Type B pancreatic cell (in vitro differentiated cells): ENCODE measurements around the gene CPNE9. TPM values are rescaled to one million over a fixed set of nuclear protein-coding genes. Genes with fewer than 3 reads are reported as not detected.

Experiments
- DNase-seq: peaks from one replicate; pipeline ENCODE4 v3.0.0; 2021; ENCODE audit warnings: mixed read lengths; ENCODE audit not compliant: unreplicated experiment; ENCODE audit errors: extremely low spot score
- H3K27ac Mint-ChIP-seq: 2 replicates; pipeline ENCODE4 v1.8.0; 2021; ENCODE audit warnings: mild to moderate bottlenecking, mixed read lengths
- H3K27me3 Mint-ChIP-seq: 2 replicates; pipeline ENCODE4 v1.8.0; 2021; ENCODE audit warnings: mixed read lengths
- H3K36me3 Mint-ChIP-seq: 2 replicates; pipeline ENCODE4 v1.8.0; 2021; ENCODE audit warnings: mixed read lengths
- H3K4me1 Mint-ChIP-seq: one replicate; pipeline ENCODE4 v1.8.0; 2021; ENCODE audit warnings: mixed read lengths; ENCODE audit not compliant: unreplicated experiment
- H3K4me3 Mint-ChIP-seq: 2 replicates; pipeline ENCODE4 v1.8.0; 2021; ENCODE audit warnings: mild to moderate bottlenecking, mixed read lengths
- H3K9me3 Mint-ChIP-seq: 2 replicates; pipeline ENCODE4 v1.8.0; 2021; ENCODE audit warnings: mixed read lengths
- total RNA-seq: library from RNA; stranded (reverse); gene quantifications from 2 replicates; pipeline ENCODE4 v1.2.1, GENCODE V29; 2021; ENCODE audit warnings: low replicate concordance
- TF ChIP-seq, protein P1 (sequence below): fragments of 200-600 bp; sonication (generic); conservative IDR thresholded peaks from 2 replicates; pipeline ENCODE4 v1.5.0; 2021; ENCODE audit warnings: antibody characterized with exemption, mild to moderate bottlenecking

Gene CPNE9
- total RNA-seq, 1 donor from 2014 or later: 0.34 TPM

DNA sequence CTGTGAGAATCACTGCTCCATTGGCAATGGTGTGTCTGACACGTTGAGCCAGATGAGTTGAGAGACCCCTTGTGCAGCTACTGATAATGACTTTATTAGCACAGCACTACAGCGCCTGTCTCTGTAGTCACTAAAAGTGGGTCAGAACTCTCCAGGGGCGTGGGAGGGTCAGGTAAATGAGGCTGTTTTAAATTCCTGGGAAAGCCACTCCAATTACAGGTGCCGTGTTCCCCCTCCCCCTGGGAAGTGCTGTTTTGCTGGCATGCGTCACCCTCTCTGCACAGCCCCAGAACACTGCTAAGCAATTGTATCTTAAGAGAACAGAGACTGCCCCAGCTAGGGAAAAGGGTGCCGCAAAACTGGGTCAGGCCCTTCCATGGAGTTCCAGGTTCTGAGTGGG, 21.5 kb upstream of the CPNE9 start:
- Mint-ChIP-seq H3K4me3 (no peak overlapping the region), H3K9me3 (no peaks in the 10 kb centered on the region), H3K27me3 (no peaks in the 10 kb centered on the region), H3K36me3 (peaks cover 17% of the 10 kb centered on the region), H3K4me1 (no peaks in the 10 kb centered on the region), H3K27ac (no peak overlapping the region)
- no peak for DNase-seq
- TF ChIP-seq, protein P1, sequence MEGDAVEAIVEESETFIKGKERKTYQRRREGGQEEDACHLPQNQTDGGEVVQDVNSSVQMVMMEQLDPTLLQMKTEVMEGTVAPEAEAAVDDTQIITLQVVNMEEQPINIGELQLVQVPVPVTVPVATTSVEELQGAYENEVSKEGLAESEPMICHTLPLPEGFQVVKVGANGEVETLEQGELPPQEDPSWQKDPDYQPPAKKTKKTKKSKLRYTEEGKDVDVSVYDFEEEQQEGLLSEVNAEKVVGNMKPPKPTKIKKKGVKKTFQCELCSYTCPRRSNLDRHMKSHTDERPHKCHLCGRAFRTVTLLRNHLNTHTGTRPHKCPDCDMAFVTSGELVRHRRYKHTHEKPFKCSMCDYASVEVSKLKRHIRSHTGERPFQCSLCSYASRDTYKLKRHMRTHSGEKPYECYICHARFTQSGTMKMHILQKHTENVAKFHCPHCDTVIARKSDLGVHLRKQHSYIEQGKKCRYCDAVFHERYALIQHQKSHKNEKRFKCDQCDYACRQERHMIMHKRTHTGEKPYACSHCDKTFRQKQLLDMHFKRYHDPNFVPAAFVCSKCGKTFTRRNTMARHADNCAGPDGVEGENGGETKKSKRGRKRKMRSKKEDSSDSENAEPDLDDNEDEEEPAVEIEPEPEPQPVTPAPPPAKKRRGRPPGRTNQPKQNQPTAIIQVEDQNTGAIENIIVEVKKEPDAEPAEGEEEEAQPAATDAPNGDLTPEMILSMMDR: no peak

DNA sequence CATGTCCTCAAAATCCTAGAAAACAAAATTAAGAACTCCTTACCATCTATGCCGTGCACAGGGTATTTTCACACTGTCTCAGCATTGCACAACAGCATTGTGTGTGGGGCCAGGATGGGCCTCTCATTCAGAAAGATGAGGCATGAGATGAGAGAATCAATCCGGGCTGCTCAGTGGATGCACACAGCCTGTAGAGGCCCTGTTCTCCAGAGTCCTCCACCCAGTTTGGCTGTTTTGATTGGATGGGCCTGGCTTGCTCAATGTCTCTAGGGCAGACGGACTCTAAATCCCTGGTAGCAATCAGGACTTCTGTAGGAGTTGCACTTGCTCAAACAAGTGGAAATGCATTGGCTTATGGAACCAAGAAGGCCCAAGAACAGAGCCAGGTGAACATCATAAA, 20.2 kb upstream of the CPNE9 start:
- no peak overlapping the region for H3K27ac Mint-ChIP-seq
- H3K9me3 Mint-ChIP-seq: no peaks in the 10 kb centered on the region
- no peaks in the 10 kb centered on the region for H3K4me1 Mint-ChIP-seq
- no peak for DNase-seq
- H3K4me3 Mint-ChIP-seq: no peak overlapping the region
- no peaks in the 10 kb centered on the region for H3K27me3 Mint-ChIP-seq
- TF ChIP-seq, protein P1: no peak
- peaks cover 17% of the 10 kb centered on the region for H3K36me3 Mint-ChIP-seq

DNA sequence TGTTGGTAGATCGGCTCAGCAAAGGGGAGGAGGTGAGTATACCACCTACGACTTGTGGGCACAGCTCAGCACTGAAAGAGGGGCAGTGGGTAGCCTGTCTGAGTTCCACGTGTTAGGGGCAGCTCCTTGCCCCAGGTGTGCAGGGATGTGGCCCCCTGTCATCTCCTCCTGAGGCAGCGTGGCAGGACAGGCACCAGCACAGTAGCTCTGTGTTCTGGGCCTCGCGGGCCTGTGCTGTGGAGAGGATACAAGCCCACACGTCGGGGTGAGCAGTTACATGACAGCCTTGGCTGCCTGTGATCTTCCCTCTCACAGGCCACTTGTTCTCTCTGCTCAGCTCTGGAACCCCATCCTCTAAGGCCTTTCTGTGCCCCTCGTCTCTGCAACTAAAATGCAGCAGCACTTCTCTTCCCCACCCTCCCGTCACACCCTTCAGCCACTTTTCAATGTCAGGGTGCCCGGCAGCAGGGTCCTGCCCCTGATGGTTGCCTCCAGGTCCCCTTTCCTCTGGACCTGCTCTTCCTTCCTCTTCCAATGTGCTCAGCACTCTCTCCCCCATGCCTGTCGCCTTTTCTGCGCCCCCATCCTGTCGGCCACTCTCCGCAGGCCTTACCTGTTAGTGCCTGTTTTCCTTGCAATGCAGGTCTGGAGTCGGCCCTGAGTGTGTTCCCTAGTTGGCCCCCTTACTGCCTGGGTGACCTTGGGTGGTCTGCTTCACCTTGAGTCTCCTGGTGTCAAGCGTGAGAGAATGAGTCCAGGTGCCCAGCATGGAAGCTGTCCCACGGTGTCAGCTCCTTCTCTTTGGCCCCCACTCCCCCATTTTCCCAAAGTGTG, 18.2 kb upstream of the CPNE9 start:
- Mint-ChIP-seq H3K4me3 (no peak overlapping the region), H3K9me3 (no peaks in the 10 kb centered on the region), H3K4me1 (no peaks in the 10 kb centered on the region), H3K27ac (no peak overlapping the region), H3K36me3 (peaks cover 13% of the 10 kb centered on the region), H3K27me3 (no peaks in the 10 kb centered on the region)
- TF ChIP-seq, protein P1: no peak
- DNase-seq: no peak

DNA sequence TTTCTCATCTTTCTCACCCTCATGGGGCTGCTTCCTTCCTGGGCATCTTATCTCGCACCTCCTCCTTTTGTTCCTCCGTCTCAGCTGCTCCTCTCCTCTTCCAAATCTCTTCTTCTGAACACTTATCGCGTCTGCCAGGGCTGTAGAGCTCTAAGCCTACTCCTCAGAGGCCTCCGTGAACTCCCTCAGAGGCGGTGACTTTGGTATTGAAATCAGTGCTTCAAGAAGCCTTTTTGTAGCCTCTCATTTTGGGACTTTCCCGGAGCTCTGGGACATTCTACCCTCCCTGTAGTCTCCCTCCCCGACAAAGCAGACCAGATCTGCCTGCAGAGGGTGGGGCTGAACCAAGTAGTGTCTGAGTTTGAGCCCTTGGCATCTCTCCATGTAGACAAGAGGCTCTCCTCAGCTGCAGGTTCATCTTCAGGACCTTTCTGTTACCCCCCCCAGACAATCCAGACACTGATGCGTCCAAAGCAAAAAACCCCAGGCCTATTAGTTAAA, 17.5 kb upstream of the CPNE9 start:
- no peaks in the 10 kb centered on the region for H3K4me1 Mint-ChIP-seq
- DNase-seq: no peak
- H3K4me3 Mint-ChIP-seq: no peak overlapping the region
- H3K27me3 Mint-ChIP-seq: no peaks in the 10 kb centered on the region
- no peak overlapping the region for H3K27ac Mint-ChIP-seq
- H3K36me3 Mint-ChIP-seq: peaks cover 11% of the 10 kb centered on the region
- H3K9me3 Mint-ChIP-seq: no peaks in the 10 kb centered on the region
- TF ChIP-seq, protein P1: no peak

DNA sequence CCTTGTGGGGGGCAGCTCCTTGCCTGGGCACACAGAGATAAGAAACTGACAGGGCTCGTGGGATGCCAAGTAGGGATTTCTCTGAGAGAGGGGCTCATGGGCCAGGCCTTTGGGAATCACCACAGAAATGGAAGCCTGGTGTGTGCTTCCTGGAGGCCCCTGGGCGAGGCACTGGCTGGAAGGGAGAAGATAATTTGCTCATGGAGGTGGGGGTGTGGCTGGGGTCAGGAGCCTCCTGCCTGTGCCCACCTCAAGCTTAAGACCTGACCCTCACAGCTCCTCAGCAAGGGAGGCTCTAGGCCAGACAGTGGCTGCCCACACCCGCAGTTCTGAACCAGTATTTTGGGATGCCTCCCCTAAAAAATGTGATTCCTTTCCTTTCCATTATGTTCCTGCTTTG, 16.9 kb upstream of the CPNE9 start:
- no peaks in the 10 kb centered on the region for H3K4me1 Mint-ChIP-seq
- no peak overlapping the region for H3K27ac Mint-ChIP-seq
- no peak for DNase-seq
- H3K9me3 Mint-ChIP-seq: no peaks in the 10 kb centered on the region
- TF ChIP-seq, protein P1: no peak
- H3K36me3 Mint-ChIP-seq: peaks cover 5% of the 10 kb centered on the region
- no peaks in the 10 kb centered on the region for H3K27me3 Mint-ChIP-seq
- no peak overlapping the region for H3K4me3 Mint-ChIP-seq
